B cell (primary cell): Measurements from ENCODE around the gene TSPAN17. TPM values are rescaled to one million over a fixed set of nuclear protein-coding genes. Genes with fewer than 3 reads are reported as not detected.
A peak's percentile ranks its signal among the peaks of the same experiment; 100 is the strongest.

Source experiments
- ATAC-seq: fragments of 200-7000 bp; cut with Tn5 transposase; one replicate; pipeline ENCODE4 v1.10.0; 2021; ENCODE audit warnings: low read depth, mild to moderate bottlenecking, moderate number of reproducible peaks, moderate library complexity
- CTCF ChIA-PET: fragments of 350-600 bp; sonication (Branson Sonifier 250); formaldehyde crosslinking; loops from one replicate; lab custom pipeline; 2021; ENCODE audit warnings: antibody characterized with exemption, inconsistent platforms; lab: Charles Lee
- POLR2A ChIA-PET: fragments of 350-600 bp; sonication (Branson Sonifier 250); formaldehyde crosslinking; loops from one replicate; lab custom pipeline; 2021; ENCODE audit warnings: antibody characterized with exemption; lab: Charles Lee
- DNase-seq: peaks from one replicate; pipeline ENCODE4 v3.0.0; 2013
- H2AFZ ChIP-seq: 2 replicates; pipeline ENCODE4 v1.6.1; 2012; ENCODE audit warnings: mild to moderate bottlenecking, low read depth, low read length; ENCODE audit not compliant: insufficient read depth, poor library complexity, severe bottlenecking
- H3K27ac ChIP-seq, 2 donors: 1 replicate in 1 of 2; 2 replicates in 1 of 2; pipeline ENCODE4 v1.5.1; 2012 to 2013; ENCODE audit warnings: low read length in 2 of 2, mild to moderate bottlenecking in 2 of 2, moderate library complexity in 1 of 2
- H3K27me3 ChIP-seq, 4 experiments: fragments of 200-600 bp in 1 of 4; sonication (generic) in 1 of 4; replicated peaks in 1 of 4; 1 replicate in 2 of 4; 2 replicates in 2 of 4; pipeline versions ENCODE4 v1.6.1 to v1.7.0; 2013 to 2016; ENCODE audit warnings: low read length in 3 of 4, mild to moderate bottlenecking in 2 of 4, mixed read lengths in 1 of 4, moderate library complexity in 1 of 4; ENCODE audit not compliant: insufficient read depth in 4 of 4, control insufficient read depth in 3 of 4; ENCODE audit errors: control extremely low read depth in 1 of 4
- H3K36me3 ChIP-seq, 2 experiments: replicated peaks in 1 of 2; 1 replicate in 1 of 2; 2 replicates in 1 of 2; pipeline versions ENCODE4 v1.6.1 to v1.7.1; 2013; ENCODE audit warnings: low read length in 1 of 2; ENCODE audit not compliant: insufficient read depth in 2 of 2, control insufficient read depth in 1 of 2; ENCODE audit errors: control extremely low read depth in 1 of 2, extremely low read depth in 1 of 2
- H3K4me1 ChIP-seq, 2 donors: fragments of 200-600 bp in 1 of 2; sonication (generic) in 1 of 2; 1 replicate in 1 of 2; 2 replicates in 1 of 2; pipeline versions ENCODE4 v1.5.1 to v1.6.1; 2013 to 2017; ENCODE audit warnings: low read length in 2 of 2; ENCODE audit not compliant: control insufficient read depth in 2 of 2, insufficient read depth in 2 of 2
- H3K4me2 ChIP-seq: replicated peaks from 2 replicates; pipeline ENCODE3; 2012; ENCODE audit warnings: mild to moderate bottlenecking, low read depth, low read length; ENCODE audit not compliant: poor library complexity, severe bottlenecking
- H3K4me3 ChIP-seq, 5 experiments: fragments of 200-600 bp in 1 of 5; sonication (generic) in 1 of 5; 1 replicate in 3 of 5; 2 replicates in 2 of 5; pipeline versions ENCODE4 v1.5.1 to v1.7.0; 2011 to 2016; ENCODE audit warnings: low read length in 4 of 5, mild to moderate bottlenecking in 4 of 5, low read depth in 2 of 5, control low read depth in 1 of 5, moderate library complexity in 1 of 5; ENCODE audit not compliant: insufficient read depth in 1 of 5; ENCODE audit errors: control extremely low read depth in 1 of 5, extremely low read depth in 1 of 5
- H3K79me2 ChIP-seq: fragments of 200-600 bp; sonication (generic); one replicate; pipeline ENCODE4 v1.6.0; 2016; ENCODE audit warnings: low read length; ENCODE audit not compliant: control insufficient read depth, insufficient read depth
- H3K9ac ChIP-seq: fragments of 200-600 bp; sonication (generic); 2 replicates; pipeline ENCODE4 v1.6.1; 2017; ENCODE audit warnings: mild to moderate bottlenecking, low read length, moderate library complexity
- H3K9me3 ChIP-seq, 3 donors: one replicate each; pipeline versions ENCODE4 v1.6.1 to v1.7.1; 2013; ENCODE audit warnings: low read length in 2 of 3; ENCODE audit not compliant: control insufficient read depth in 2 of 3, insufficient read depth in 1 of 3; ENCODE audit errors: control extremely low read depth in 1 of 3
- H4K20me1 ChIP-seq: 2 replicates; pipeline ENCODE4 v1.6.0; 2012; ENCODE audit warnings: mild to moderate bottlenecking, low read length; ENCODE audit not compliant: insufficient read depth, control insufficient read depth, poor library complexity, severe bottlenecking
- H3K27ac Mint-ChIP-seq: one replicate; pipeline ENCODE4 v1.8.0; 2021; ENCODE audit warnings: mixed read lengths
- H3K27me3 Mint-ChIP-seq: one replicate; pipeline ENCODE4 v1.8.0; 2021; ENCODE audit warnings: mixed read lengths
- H3K4me1 Mint-ChIP-seq: one replicate; pipeline ENCODE4 v1.8.0; 2021; ENCODE audit warnings: mixed read lengths
- H3K4me3 Mint-ChIP-seq: one replicate; pipeline ENCODE4 v1.8.0; 2021; ENCODE audit warnings: mixed read lengths
- H3K9me3 Mint-ChIP-seq: one replicate; pipeline ENCODE4 v1.8.0; 2022; ENCODE audit warnings: mixed read lengths; ENCODE audit not compliant: insufficient read depth
- CTCF ChIP-seq: fragments of 200-600 bp; IDR thresholded peaks from one replicate; pipeline ENCODE4 v1.8.0; 2022; ENCODE audit warnings: antibody characterized with exemption, mild to moderate bottlenecking
- EZH2 ChIP-seq: IDR thresholded peaks from 2 replicates; pipeline ENCODE4 v1.6.1; 2012; ENCODE audit warnings: borderline replicate concordance, low read depth, mild to moderate bottlenecking, moderate library complexity, low read length; ENCODE audit not compliant: insufficient read depth, poor library complexity, severe bottlenecking
- WGBS: methylation state at CpG from one replicate; pipeline ENCODE4 v1.1.5; 2013; ENCODE audit warnings: missing lambda C conversion rate; ENCODE audit not compliant: insufficient coverage; 5-methylcytosine and 5-hydroxymethylcytosine counted together
- intact Hi-C: fragments of 100-400 bp; cut with micrococcal nuclease; formaldehyde crosslinking; loops from one replicate; pipeline ENCODE4 v1.10.0; 2022
- polyA plus RNA-seq: library from polyadenylated mRNA; depleted of rRNA; stranded (reverse); fragments of >200 nt; gene quantifications from 2 replicates; pipeline ENCODE4 v1.2.3, GENCODE V29; 2012
- total RNA-seq, 2 donors: library from RNA; stranded (reverse); fragments of 120-200 nt in 1 of 2; gene quantifications; 1 replicate in 1 of 2; 2 replicates in 1 of 2; pipeline versions ENCODE4 v1.2.3 to v1.2.4, GENCODE V29; 2013 to 2022

The TSPAN17 gene
- total and polyA plus RNA-seq, 2 donors (not counting 1 experiment from before 2014, with no cell fraction given): 20.5 to 21.0 TPM

- H3K4me1 Mint-ChIP-seq: peaks cover 18% of the 10 kb centered on the region
- H3K4me1 ChIP-seq: peaks cover 24 to 29% of the 10 kb centered on the region in 2 donors
- ChIA-PET CTCF (interaction anchor here (0.6 to 1.5 kb wide), 2 partner anchors 19 to 26 kb away, joined by 3 read pairs; no protein-coding TSS in a partner anchor), POLR2A (no interaction called here)
- ATAC-seq: no peak
- H3K27ac Mint-ChIP-seq: no peak overlapping the region
- H3K9me3 Mint-ChIP-seq: no peaks in the 10 kb centered on the region
- peaks cover 0 to 25% (median 0%) of the 10 kb centered on the region in 3 donors for H3K9me3 ChIP-seq
- H3K27me3 ChIP-seq: peaks cover 0 to 68% (median 38%) of the 10 kb centered on the region in 4 experiments
- peaks cover 72% of the 10 kb centered on the region for H3K27me3 Mint-ChIP-seq
- no peaks in the 10 kb centered on the region for H3K79me2 ChIP-seq
- no peak overlapping the region for H3K4me3 Mint-ChIP-seq
- no peak overlapping the region for H3K27ac ChIP-seq
- no peak overlapping the region for H3K4me2 ChIP-seq
- 70% methylated on average over 4 of the region's 7 CpGs for WGBS
- no peak for DNase-seq
- no peaks in the 10 kb centered on the region for H4K20me1 ChIP-seq
- no peaks in the 10 kb centered on the region for H3K36me3 ChIP-seq
- no peak overlapping the region for H3K9ac ChIP-seq
- intact Hi-C loops: no loop called here
- no peak overlapping the region for H3K4me3 ChIP-seq
- no peak overlapping the region for H2AFZ ChIP-seq
- no peak for TF ChIP-seq EZH2
Observed at GRCh38 chr5:176616511-176616910, 30.8 kb upstream of the TSPAN17 start.

- Histone ChIP-seq H3K9me3 (peaks cover 0 to 32% (median 0%) of the 10 kb centered on the region in 3 donors), H3K4me2 (peak overlapping the region; percentile 67), H3K9ac (peak overlapping the region; percentile 26), H2AFZ (no peak overlapping the region), H3K27ac (no peak overlapping the region), H3K4me3 (peak overlapping the region in 2 of 5 experiments; percentile 5 to 33), H3K27me3 (peaks cover 0 to 60% (median 35%) of the 10 kb centered on the region in 4 experiments), H3K4me1 (peaks cover 24 to 29% of the 10 kb centered on the region in 2 donors), H4K20me1 (no peaks in the 10 kb centered on the region), H3K36me3 (no peaks in the 10 kb centered on the region), H3K79me2 (no peaks in the 10 kb centered on the region)
- peak overlapping the region; percentile 65 for H3K4me3 Mint-ChIP-seq
- DNase-seq (no peak), ATAC-seq (no peak)
- H3K27ac Mint-ChIP-seq: no peak overlapping the region
- POLR2A ChIA-PET: no interaction called here
- peaks cover 18% of the 10 kb centered on the region for H3K4me1 Mint-ChIP-seq
- TF ChIP-seq EZH2: peak; percentile 16
- no peak for TF ChIP-seq CTCF
- intact Hi-C loops: no loop called here
- CTCF ChIA-PET: no interaction called here
- H3K9me3 Mint-ChIP-seq: no peaks in the 10 kb centered on the region
- 26% methylated on average over 18 of the region's 19 CpGs for WGBS
- H3K27me3 Mint-ChIP-seq: peaks cover 69% of the 10 kb centered on the region
Observed at GRCh38 chr5:176618783-176619182, 28.5 kb upstream of the TSPAN17 start.
